ENCODE results near the gene STXBP1.

Gene STXBP1

DNA sequence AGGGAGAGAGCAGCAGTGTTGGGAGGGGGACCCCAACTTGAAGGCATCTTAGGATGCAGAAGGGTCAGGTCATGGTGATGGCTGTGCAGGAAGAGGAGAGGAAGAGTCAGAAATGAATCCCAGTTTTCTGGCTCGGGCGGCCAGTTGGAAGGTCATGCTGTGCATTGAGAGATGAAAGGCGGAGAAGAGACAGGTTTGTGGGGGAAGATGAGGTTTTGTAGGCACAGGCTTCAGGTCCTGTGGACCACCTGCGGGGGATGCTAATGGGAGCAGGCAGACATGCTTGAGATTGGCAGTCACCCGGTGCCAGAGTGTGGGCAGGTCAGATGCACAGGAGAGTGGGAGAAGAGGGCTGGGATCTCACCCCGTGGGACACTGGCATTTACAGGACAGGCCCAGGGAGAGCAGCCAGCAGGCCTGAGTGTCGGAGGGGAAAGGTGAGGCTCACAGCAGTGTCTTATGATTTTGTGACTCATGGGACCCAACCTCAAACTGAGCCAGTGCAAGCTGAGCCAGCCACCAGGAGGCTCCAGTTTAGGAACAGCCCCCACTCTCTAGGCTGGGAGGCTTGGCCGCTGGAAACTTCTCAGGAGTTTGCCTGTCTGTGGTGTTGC lies 17.5 kb downstream of the STXBP1 start:
- peaks cover 28% of the 10 kb centered on the region for H3K4me1 ChIP-seq (ENCODE audit: control insufficient read depth, low read depth, low read length)
- no peaks in the 10 kb centered on the region for H3K27me3 ChIP-seq (ENCODE audit: control insufficient read depth, insufficient read depth, low read length)
- no peak overlapping the region for H3K4me3 ChIP-seq (ENCODE audit: low read length)
- H3K9me3 ChIP-seq (ENCODE audit: control insufficient read depth, low read depth, low read length) = no peaks in the 10 kb centered on the region
- H3K36me3 ChIP-seq (ENCODE audit: control insufficient read depth, low read depth, low read length) = no peaks in the 10 kb centered on the region
- H3K9ac ChIP-seq (ENCODE audit: low read length) = no peak overlapping the region
- no peak overlapping the region for H3K27ac ChIP-seq (ENCODE audit: low read length)

DNA sequence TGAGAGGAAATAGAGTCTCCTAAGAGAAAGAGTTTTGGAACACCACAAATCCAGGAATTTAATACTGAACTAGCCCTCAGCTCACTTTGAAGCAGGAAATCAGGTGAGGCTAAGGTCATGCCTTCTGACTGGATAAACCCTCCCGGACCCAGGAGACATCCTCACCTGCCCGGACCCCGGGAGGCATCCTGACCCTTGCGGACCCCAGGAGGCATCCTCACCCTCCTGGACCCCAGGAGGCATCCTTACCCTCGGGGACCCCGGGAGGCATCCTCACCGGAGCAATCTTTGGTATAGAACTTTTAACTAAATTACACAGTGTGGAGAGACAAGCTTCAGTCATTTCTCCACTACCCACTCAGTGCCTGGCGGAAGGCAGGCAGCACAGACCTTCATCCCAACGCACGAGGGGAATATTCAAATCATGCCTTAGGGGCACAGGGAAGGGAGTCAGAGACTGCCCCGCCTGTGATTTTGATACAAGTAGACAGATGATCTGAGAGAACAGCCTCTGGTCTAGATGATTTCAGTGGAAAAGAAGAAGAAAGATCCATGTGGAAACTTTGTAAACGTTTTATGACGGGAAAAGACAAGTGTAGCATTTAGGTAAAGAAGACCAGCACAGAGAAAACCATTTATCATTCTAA lies 21.3 kb downstream of the STXBP1 start:
- Histone ChIP-seq H3K4me3 (ENCODE audit: low read length) (no peak overlapping the region), H3K36me3 (ENCODE audit: control insufficient read depth, low read depth, low read length) (no peaks in the 10 kb centered on the region), H3K27ac (ENCODE audit: low read length) (no peak overlapping the region), H3K9ac (ENCODE audit: low read length) (no peak overlapping the region), H3K27me3 (ENCODE audit: control insufficient read depth, insufficient read depth, low read length) (no peaks in the 10 kb centered on the region), H3K4me1 (ENCODE audit: control insufficient read depth, low read depth, low read length) (peaks cover 28% of the 10 kb centered on the region), H3K9me3 (ENCODE audit: control insufficient read depth, low read depth, low read length) (no peaks in the 10 kb centered on the region)

DNA sequence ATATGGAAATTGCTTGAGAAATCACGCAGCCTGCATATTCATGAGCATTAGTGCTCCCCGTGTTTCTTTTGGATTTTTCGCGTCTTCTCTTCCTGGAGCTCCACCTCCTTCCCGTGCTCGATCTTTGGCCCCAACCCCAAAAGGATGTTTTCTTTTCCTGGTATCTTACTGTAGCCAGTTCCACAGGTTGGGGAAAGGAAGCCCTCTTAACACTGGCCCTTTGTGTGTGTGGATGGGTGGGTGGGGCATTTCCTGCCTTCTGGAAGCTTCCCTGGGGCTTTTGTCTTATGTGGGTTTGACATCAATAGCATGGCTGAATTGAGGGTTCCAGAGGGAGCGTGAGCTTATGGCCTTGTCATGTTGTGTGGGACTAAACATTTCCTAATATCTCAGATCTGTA lies 21.9 kb downstream of the STXBP1 start:
- H3K27ac ChIP-seq (ENCODE audit: low read length) = no peak overlapping the region
- H3K27me3 ChIP-seq (ENCODE audit: control insufficient read depth, insufficient read depth, low read length) = no peaks in the 10 kb centered on the region
- H3K9me3 ChIP-seq (ENCODE audit: control insufficient read depth, low read depth, low read length) = no peaks in the 10 kb centered on the region
- H3K4me1 ChIP-seq (ENCODE audit: control insufficient read depth, low read depth, low read length) = peaks cover 25% of the 10 kb centered on the region
- no peak overlapping the region for H3K4me3 ChIP-seq (ENCODE audit: low read length)
- H3K9ac ChIP-seq (ENCODE audit: low read length) = no peak overlapping the region
- no peaks in the 10 kb centered on the region for H3K36me3 ChIP-seq (ENCODE audit: control insufficient read depth, low read depth, low read length)

DNA sequence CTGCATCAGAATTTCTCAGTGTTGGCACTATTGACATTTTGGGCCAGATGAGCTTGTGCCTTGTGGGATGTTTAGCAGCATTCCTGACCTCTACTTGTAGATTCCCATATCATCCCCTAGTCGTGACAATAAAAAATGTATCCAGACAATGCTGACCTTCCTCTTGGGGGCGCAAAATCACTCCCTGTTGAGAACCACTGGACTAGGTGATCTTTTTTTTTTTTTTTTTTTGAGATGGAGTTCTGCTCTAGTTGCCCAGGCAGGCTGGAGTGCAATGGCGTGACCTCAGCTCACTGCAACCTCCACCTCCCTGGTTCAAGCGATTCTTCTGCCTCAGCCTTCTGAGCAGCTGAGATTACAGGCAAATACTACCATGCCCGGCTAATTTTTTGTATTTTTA lies 22.6 kb downstream of the STXBP1 start:
- Histone ChIP-seq H3K9ac (ENCODE audit: low read length) (no peak overlapping the region), H3K4me1 (ENCODE audit: control insufficient read depth, low read depth, low read length) (peaks cover 18% of the 10 kb centered on the region), H3K27ac (ENCODE audit: low read length) (no peak overlapping the region), H3K27me3 (ENCODE audit: control insufficient read depth, insufficient read depth, low read length) (no peaks in the 10 kb centered on the region), H3K36me3 (ENCODE audit: control insufficient read depth, low read depth, low read length) (no peaks in the 10 kb centered on the region), H3K4me3 (ENCODE audit: low read length) (no peak overlapping the region), H3K9me3 (ENCODE audit: control insufficient read depth, low read depth, low read length) (no peaks in the 10 kb centered on the region)

DNA sequence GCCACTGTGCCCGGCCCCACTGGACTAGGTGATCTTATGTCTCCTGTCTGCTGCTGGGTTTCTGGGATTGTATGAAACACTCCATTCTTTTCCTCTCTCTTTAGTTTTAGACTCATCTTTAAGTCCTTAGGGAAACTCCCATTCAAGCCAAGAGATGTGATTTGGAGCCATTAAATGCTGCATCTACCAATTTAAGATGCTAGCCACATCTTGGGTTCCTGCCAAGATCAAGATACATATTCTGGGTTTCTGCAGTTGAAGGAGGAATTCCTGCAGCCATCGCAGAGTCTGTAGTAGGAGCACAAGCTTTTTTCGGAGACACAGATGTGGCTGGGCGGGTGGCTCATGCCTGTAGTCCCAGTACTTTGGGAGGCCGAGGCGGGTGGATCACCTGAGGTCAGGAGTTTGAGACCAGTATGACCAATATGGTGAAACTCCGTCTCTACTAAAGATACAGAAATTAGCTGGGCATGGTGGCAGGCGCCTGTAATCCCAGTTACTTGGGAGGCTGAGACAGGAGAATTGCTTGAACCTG lies 23.2 kb downstream of the STXBP1 start:
- no peak overlapping the region for H3K27ac ChIP-seq (ENCODE audit: low read length)

DNA sequence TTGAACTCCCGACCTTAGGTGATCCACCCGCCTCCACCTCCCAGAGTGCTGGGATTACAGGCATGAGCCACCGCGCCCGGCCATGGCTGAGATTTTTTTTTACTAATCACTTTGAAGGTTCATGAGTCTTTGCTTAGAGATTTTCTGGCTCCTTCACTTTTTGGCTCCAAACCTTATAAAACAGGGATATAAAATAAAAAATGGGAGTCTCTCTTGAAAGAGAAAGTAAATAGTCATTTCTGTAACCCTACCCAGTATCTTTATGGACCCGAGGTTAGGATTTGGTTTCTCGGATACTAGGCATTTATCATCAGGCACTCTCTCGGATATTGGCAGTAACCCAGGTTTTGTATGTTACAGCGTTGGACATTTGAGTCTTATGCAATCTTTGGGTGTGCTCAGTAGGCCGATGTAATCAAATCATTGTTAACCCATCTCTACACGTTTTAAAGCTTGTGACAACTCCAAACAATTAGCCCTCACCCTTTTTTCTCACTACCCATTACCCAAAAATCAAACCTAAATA lies 25.3 kb downstream of the STXBP1 start:
- Histone ChIP-seq H3K4me1 (ENCODE audit: control insufficient read depth, low read depth, low read length) (peaks cover 14% of the 10 kb centered on the region), H3K36me3 (ENCODE audit: control insufficient read depth, low read depth, low read length) (no peaks in the 10 kb centered on the region), H3K27me3 (ENCODE audit: control insufficient read depth, insufficient read depth, low read length) (no peaks in the 10 kb centered on the region), H3K9me3 (ENCODE audit: control insufficient read depth, low read depth, low read length) (no peaks in the 10 kb centered on the region), H3K4me3 (ENCODE audit: low read length) (no peak overlapping the region), H3K27ac (ENCODE audit: low read length) (no peak overlapping the region), H3K9ac (ENCODE audit: low read length) (no peak overlapping the region)

More for the DNA sequence above, 23.2 kb downstream of the STXBP1 start:
- Histone ChIP-seq H3K9me3 (ENCODE audit: control insufficient read depth, low read depth, low read length) (no peaks in the 10 kb centered on the region), H3K4me3 (ENCODE audit: low read length) (no peak overlapping the region), H3K9ac (ENCODE audit: low read length) (no peak overlapping the region), H3K27me3 (ENCODE audit: control insufficient read depth, insufficient read depth, low read length) (no peaks in the 10 kb centered on the region), H3K4me1 (ENCODE audit: control insufficient read depth, low read depth, low read length) (peaks cover 14% of the 10 kb centered on the region), H3K36me3 (ENCODE audit: control insufficient read depth, low read depth, low read length) (no peaks in the 10 kb centered on the region)

DNA sequence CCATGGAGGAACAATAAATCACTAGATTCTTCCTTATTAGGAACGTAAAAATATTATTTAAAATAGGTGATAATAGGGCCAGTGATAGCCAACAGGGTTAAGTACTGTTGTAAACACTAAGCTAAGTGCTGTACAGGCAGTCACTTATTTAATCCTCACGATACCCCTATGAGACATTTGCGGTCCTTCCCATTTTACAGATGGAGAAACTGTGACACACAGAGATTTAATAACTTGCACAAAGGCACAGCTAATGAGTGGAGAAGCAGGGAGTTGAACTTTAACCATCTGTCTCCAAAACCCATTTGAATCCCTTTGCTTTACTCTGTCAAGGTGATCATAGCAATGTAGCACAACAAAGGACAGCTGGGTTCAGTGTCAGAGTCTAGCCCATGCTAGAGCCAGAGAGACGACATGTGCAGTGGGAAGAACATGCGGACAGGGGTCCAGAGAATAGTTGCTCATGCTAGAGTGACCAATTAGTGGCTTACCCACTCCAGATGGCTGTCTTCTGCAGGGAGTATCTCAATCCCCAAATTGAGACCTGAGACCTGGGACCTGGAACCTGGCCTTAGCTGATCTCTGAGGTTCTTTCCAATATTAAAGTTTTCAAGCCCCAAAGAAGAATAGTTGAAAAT lies 28.9 kb downstream of the STXBP1 start:
- H3K9me3 ChIP-seq (ENCODE audit: control insufficient read depth, low read depth, low read length) = no peaks in the 10 kb centered on the region
- peaks cover 4% of the 10 kb centered on the region for H3K4me1 ChIP-seq (ENCODE audit: control insufficient read depth, low read depth, low read length)
- H3K9ac ChIP-seq (ENCODE audit: low read length) = no peak overlapping the region
- no peaks in the 10 kb centered on the region for H3K36me3 ChIP-seq (ENCODE audit: control insufficient read depth, low read depth, low read length)
- H3K4me3 ChIP-seq (ENCODE audit: low read length) = no peak overlapping the region
- no peaks in the 10 kb centered on the region for H3K27me3 ChIP-seq (ENCODE audit: control insufficient read depth, insufficient read depth, low read length)
- no peak overlapping the region for H3K27ac ChIP-seq (ENCODE audit: low read length)

DNA sequence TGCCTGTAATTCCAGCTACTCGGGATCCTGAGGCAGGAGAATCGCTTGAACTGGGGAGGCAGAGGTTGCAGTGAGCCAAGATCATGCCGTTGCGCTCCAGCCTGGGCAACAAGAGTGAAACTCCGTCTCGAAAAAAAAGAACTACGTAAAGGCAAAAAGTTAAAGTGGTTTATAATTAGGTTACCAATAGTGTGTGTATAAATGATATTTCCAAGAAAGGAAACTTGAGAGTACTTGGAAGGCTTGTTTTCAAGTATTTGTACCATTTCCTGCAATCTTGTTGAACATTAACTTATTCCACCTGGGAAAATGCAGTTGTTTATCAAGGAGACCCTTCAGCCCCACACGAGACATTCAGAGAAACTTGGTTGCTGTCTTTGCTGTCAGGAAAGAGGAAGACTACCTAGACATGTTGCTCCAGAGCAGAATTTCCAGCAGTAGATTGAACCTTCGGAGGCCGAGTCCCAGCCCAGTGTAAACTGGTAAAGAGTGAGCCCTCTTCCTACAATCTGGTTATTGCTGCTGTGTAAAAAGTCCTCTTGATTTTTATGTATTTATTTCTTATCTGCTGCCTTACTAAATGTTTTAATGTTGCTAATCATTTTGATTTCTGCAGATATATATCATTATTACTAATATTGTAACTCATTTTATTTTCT lies 30.1 kb downstream of the STXBP1 start:
- H3K27ac ChIP-seq (ENCODE audit: low read length) = no peak overlapping the region
- H3K27me3 ChIP-seq (ENCODE audit: control insufficient read depth, insufficient read depth, low read length) = no peaks in the 10 kb centered on the region
- H3K4me3 ChIP-seq (ENCODE audit: low read length) = no peak overlapping the region
- peaks cover 4% of the 10 kb centered on the region for H3K4me1 ChIP-seq (ENCODE audit: control insufficient read depth, low read depth, low read length)
- no peak overlapping the region for H3K9ac ChIP-seq (ENCODE audit: low read length)
- H3K9me3 ChIP-seq (ENCODE audit: control insufficient read depth, low read depth, low read length) = no peaks in the 10 kb centered on the region
- H3K36me3 ChIP-seq (ENCODE audit: control insufficient read depth, low read depth, low read length) = no peaks in the 10 kb centered on the region

DNA sequence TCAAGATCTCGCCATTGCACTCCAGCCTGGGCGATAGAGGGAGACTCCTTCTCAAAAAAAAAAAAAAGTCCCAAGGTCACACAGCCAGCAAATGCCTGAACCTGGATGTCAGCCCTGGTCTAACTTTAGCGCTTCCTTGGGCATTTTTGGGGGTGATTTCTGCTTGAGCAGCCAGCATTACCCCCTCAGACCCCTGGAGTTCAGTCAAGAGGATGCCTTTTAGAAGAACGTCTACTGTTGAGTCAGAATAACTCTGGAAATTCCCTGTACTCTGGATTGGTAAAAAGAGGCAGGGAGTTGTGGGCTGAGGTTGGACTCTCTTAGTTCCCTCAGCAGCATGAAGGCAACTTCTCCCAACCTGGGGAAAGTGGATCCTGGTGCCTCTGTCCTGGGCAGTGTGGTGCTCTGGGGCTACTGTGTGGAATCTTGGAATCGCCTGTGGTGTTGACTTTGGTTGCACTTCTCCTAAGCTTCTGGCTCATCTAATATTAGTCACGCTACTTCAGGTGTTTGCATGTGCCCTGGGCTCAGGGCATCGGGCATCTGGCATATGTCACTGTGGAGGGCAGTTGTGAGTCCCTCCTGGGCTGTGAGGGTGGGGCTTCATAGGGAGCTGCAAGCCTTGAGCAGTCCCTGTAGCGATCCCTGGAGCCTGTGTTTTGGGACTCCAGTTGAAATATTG lies 32.2 kb downstream of the STXBP1 start:
- H3K27me3 ChIP-seq (ENCODE audit: control insufficient read depth, insufficient read depth, low read length) = no peaks in the 10 kb centered on the region
- no peak overlapping the region for H3K4me3 ChIP-seq (ENCODE audit: low read length)
- peaks cover 4% of the 10 kb centered on the region for H3K4me1 ChIP-seq (ENCODE audit: control insufficient read depth, low read depth, low read length)
- H3K27ac ChIP-seq (ENCODE audit: low read length) = no peak overlapping the region
- no peak overlapping the region for H3K9ac ChIP-seq (ENCODE audit: low read length)
- no peaks in the 10 kb centered on the region for H3K36me3 ChIP-seq (ENCODE audit: control insufficient read depth, low read depth, low read length)
- H3K9me3 ChIP-seq (ENCODE audit: control insufficient read depth, low read depth, low read length) = no peaks in the 10 kb centered on the region

DNA sequence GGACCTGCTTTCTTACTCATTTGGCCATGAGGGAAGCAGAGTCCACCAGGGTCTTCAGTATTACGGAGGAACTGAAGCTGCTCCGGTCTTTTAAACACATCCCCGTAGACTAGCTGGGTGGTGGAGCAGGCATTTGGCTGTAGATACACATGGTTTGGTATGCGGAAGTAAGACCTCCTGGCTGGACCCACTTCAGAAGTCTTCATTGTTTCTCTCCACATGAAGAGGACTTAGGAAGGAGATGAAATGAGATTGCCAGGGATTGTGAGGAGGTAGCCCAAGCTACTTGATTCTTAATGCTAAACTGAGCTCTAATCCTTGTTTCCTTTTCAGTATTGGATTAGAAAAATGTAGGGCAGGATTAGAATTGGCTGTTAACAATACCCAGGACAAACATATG lies 32.9 kb downstream of the STXBP1 start:
- Histone ChIP-seq H3K4me3 (ENCODE audit: low read length) (no peak overlapping the region), H3K9me3 (ENCODE audit: control insufficient read depth, low read depth, low read length) (no peaks in the 10 kb centered on the region), H3K36me3 (ENCODE audit: control insufficient read depth, low read depth, low read length) (no peaks in the 10 kb centered on the region), H3K4me1 (ENCODE audit: control insufficient read depth, low read depth, low read length) (peaks cover 4% of the 10 kb centered on the region), H3K9ac (ENCODE audit: low read length) (no peak overlapping the region), H3K27ac (ENCODE audit: low read length) (no peak overlapping the region), H3K27me3 (ENCODE audit: control insufficient read depth, insufficient read depth, low read length) (no peaks in the 10 kb centered on the region)

DNA sequence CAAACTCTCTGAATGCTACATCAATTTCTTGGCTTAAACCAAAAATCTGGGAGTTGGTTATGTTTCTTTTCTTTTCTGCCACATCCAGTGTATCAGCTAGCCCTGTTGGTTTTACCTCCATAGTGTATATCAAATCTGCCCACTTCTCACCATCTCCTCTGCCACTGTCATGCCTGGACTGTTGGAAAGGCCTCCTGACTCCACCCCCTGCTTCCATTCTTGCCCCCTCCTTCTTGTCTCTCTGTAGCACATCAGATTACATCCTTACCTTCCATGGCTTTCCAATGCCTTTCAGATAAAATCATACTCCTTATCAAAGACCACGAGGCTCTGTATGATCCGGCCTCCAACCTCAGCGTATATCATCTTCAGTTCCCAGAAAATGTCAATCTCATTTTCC lies 35.4 kb downstream of the STXBP1 start:
- H3K27me3 ChIP-seq (ENCODE audit: control insufficient read depth, insufficient read depth, low read length) = no peaks in the 10 kb centered on the region
- H3K9me3 ChIP-seq (ENCODE audit: control insufficient read depth, low read depth, low read length) = no peaks in the 10 kb centered on the region
- H3K4me1 ChIP-seq (ENCODE audit: control insufficient read depth, low read depth, low read length) = peaks cover 12% of the 10 kb centered on the region
- H3K27ac ChIP-seq (ENCODE audit: low read length) = no peak overlapping the region
- no peak overlapping the region for H3K4me3 ChIP-seq (ENCODE audit: low read length)
- no peaks in the 10 kb centered on the region for H3K36me3 ChIP-seq (ENCODE audit: control insufficient read depth, low read depth, low read length)
- no peak overlapping the region for H3K9ac ChIP-seq (ENCODE audit: low read length)

All from iPS-18a (cell line).